PC-9 (cell line): ENCODE measurements around the gene DBF4B.

Experiments
- EZH2 ChIP-seq: fragments of 200-600 bp; sonication (generic); IDR thresholded peaks from 2 replicates; pipeline ENCODE4 v1.8.0; 2017; ENCODE audit warnings: antibody characterized with exemption, low read depth
- TF ChIP-seq, protein P1 (sequence below): fragments of 200-600 bp; sonication (generic); conservative IDR thresholded peaks from 2 replicates; pipeline ENCODE4 v1.6.1; 2017; ENCODE audit warnings: mixed run types, antibody characterized with exemption, mild to moderate bottlenecking, moderate library complexity

DNA sequence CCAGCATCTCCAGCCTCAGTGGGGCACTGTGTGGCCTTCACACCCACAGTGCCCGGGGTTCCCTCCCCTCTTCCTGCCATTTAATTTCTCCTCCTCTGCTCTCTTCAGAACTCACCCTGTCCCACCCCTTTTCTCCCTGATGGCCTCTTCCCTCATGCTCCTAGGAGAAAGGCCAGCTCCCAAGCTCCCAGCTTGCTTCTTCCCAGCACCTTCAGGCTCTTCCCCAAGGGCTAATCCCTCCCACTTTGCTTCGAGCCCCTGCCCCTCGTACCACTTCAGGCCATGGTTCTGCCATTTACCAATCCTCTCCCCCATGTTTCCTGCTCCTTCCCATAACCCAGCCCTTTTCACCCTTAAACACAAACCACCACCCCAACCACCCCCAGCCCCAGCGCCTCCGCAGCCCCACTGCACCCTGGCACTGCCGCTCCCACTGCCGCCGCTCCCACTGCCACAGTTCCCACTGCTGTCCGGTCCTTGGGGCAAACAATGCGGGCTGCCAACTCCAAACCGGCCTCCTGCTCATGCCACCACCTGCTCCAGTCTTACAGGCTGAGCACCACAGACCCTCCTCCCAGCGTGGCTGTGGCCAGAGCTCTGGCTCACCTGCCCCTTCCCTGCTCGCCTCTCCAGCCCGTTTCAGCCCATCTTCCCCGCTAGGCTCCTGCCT, 78.9 kb downstream of the DBF4B start:
- TF ChIP-seq, protein P1, sequence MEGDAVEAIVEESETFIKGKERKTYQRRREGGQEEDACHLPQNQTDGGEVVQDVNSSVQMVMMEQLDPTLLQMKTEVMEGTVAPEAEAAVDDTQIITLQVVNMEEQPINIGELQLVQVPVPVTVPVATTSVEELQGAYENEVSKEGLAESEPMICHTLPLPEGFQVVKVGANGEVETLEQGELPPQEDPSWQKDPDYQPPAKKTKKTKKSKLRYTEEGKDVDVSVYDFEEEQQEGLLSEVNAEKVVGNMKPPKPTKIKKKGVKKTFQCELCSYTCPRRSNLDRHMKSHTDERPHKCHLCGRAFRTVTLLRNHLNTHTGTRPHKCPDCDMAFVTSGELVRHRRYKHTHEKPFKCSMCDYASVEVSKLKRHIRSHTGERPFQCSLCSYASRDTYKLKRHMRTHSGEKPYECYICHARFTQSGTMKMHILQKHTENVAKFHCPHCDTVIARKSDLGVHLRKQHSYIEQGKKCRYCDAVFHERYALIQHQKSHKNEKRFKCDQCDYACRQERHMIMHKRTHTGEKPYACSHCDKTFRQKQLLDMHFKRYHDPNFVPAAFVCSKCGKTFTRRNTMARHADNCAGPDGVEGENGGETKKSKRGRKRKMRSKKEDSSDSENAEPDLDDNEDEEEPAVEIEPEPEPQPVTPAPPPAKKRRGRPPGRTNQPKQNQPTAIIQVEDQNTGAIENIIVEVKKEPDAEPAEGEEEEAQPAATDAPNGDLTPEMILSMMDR: no peak
- TF ChIP-seq EZH2: no peak
